GM12801 (cell line): ENCODE measurements around the gene ARHGAP4.

Experiments used
- TF ChIP-seq, protein P1 (sequence below): IDR thresholded peaks from one replicate; pipeline ENCODE4 v1.5.1; 2011; ENCODE audit warnings: control low read depth; ENCODE audit not compliant: insufficient read length; ENCODE audit errors: extremely low read depth

The ARHGAP4 gene

DNA sequence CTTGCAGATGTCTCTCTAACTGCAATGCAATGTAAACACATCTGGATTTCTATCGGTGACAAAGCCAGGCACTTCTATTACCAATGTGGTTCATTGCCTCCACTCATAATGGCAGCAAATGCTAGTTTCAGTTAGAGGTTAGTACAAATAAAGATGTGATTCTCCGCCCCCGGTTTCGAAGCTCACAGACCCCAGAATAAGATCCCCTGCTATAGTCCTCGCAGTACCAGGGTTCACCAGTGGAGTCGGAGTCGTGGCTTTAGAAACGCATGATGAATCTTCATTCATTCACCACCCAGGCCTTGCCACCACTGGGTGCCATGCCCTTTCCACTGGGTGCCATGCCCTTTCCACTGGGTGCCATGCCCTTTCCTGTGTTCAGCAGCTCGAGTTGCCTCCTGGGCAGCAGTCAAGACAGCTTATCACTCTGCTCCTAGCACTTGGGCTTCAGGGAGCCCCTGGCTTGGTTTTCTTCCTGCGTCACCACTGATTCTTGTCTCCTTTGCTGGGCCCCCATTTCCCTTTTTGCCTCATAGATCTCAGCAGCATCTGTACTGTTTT, 12.2 kb upstream of the ARHGAP4 start:
- TF ChIP-seq, protein P1, sequence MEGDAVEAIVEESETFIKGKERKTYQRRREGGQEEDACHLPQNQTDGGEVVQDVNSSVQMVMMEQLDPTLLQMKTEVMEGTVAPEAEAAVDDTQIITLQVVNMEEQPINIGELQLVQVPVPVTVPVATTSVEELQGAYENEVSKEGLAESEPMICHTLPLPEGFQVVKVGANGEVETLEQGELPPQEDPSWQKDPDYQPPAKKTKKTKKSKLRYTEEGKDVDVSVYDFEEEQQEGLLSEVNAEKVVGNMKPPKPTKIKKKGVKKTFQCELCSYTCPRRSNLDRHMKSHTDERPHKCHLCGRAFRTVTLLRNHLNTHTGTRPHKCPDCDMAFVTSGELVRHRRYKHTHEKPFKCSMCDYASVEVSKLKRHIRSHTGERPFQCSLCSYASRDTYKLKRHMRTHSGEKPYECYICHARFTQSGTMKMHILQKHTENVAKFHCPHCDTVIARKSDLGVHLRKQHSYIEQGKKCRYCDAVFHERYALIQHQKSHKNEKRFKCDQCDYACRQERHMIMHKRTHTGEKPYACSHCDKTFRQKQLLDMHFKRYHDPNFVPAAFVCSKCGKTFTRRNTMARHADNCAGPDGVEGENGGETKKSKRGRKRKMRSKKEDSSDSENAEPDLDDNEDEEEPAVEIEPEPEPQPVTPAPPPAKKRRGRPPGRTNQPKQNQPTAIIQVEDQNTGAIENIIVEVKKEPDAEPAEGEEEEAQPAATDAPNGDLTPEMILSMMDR: no peak

DNA sequence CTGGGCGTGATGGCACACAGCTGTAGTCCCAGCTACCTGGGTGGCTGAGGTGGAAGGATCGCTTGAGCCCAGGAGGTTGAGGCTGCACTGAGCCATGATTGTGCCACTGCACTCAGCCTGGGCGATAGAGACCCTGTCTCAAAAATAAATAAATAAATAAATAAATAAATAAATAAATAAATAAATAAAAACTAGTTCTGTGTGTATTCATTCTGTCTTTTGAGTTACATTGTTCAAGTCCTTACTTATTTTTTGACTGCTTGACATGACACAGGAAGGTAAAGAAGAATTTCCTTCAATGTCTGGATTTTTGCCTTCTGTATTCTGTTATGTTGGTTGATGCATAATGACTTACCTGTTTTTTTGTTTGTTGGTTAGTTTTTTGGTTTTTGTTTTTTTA, 11.0 kb upstream of the ARHGAP4 start:
- TF ChIP-seq, protein P1: no peak

DNA sequence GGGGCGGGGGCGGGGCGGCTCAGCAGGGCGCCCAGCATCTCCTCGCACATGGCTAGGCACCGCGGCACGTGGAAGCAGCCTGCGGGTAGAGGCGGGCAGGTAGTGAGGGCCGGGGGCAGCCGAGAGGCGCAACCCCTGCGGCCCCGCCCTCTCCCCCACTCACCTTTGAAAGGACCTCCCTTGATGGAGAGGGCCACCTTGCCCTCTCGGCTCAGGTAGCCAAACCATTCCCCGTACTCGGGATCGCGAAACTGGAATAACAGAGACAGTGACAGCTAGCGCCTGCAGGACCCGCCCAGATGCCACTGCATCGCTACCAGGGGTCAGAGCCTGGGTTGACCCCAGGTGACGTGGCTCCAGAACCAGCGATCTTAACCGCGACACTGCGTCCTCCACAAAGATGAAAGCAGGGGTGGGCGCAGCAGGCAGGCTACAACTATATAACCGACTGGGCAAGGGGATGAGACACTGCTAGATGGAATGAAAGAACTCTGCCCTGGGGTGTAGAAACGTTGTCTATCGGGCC, 9.3 kb upstream of the ARHGAP4 start:
- TF ChIP-seq, protein P1: no peak

DNA sequence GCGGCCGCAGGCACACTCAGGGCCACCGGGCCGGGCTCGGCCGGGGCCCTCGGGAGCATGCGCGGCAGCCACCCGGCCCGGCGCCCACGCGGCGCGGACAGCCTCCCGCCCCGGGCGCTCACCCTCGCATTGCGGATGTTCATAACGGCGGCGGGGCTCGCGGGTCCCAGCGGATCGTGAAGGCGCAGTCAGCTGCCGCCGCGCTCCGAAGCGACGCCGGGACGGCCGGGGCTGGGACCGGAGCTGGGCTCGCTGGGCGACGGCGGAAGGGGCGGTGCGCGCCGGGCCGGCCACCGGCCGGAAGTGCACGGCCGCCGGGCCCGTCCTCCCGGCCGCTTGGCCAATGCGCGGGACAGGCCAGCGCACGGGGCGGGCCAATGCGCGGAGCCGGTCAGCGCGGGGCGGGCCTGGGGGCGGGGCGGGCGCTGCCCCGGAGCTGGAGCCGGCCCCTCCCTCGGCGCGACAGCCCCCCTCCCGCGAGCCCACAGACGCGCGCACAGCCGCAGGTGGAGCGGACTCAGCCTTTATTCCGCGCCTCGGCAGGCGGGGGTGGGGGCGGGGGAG, 8.8 kb upstream of the ARHGAP4 start, which contains the start of gene NAA10:
Gene NAA10 (minus strand): TSS at position 276 of the 564 bp plus-strand sequence. CDS start 133 bp downstream, at position 143.
- TF ChIP-seq, protein P1: no peak

DNA sequence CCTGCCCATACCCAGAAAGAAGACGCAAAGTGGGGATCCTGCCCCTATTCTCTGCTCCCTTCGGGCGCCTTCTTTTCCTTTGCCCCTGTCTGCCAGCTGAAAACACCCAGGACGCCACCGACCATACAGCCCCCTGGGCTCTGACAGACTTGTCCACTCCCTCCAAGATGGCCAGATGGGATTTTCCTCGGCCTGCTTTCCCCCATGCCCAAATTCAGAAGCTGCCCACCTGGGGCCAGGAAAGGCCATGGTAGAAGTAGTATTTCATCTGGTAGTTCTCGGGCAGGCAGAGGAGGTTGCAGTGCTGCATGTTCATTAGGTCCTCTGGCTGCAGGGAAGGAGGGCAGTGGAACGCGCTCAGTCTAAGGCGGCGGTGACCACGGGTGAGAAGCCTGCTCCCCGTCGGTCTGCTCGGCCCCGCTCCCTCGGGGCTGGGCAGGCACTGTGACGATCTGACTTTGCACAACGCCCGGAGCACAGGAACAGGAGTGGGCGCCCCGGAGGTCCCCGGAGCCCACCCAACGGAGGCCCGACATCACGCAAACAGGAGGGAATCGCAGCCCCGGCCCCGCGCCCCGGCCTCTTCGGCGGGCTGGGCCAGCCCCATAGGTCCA, 8.2 kb upstream of the ARHGAP4 start:
- TF ChIP-seq, protein P1: no peak

DNA sequence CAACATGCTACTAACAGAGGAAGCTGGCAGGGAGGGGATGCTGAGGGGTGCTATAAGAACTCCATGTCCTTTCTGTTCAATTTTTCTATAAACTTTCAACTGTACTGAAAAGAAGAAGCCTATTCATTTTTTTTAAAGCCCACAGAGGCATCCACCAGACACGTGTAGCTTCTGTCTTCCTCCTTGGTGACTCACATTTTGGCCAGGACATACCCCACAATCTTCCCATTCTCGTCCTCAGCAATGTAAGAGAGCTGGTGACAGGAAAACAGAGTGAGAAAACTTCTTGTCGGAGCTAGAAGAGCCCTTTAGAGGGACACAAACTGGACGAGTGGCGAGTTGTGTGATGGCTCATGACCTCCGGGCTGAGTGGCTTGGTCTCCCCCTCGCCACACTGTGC, 7.7 kb upstream of the ARHGAP4 start:
- TF ChIP-seq, protein P1: no peak

DNA sequence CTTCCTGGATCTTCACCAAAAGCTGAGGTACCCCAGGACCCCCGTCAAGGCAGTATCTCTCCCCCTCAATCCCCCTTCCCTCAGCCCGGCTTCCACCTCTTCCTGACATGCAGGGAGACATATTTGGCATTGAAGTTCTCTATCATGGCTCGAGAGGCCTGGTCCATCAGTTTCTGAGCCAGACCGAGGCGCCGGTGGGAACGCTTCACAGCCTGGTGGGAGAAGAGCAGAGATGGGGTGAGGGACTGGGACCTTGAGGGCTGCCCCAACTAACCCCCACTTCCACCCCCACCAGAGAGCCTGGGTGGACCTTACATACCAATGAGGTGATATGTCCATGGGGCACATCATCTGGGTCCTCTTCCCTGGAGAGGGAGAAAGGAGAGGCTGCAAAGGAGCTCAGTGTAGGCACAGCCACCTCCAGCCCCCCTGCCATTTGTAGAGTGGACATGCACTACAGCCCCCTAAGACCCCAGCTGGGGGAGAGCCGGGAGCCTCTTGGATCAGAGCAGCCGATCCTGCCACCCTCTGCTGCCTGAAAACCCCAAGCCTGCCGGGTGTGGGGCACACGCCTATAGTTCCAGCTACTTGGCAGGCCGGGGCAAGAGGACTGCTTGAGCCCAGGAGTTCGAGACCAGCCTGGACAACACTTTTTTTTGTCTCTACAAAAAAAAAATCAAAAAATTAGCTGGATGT, 6.3 kb upstream of the ARHGAP4 start:
- TF ChIP-seq, protein P1: no peak
